HG03521 (cell line): ENCODE data around the gene FBN1.

Experiments
- ATAC-seq: cut with Tn5 transposase; IDR thresholded peaks from one replicate; pipeline ENCODE4 v1.9.1; 2021; ENCODE audit warnings: mild to moderate bottlenecking, moderate library complexity; ENCODE audit not compliant: unreplicated experiment

FBN1 gene

GRCh38 chr15:48645558-48646330 lies at the start of gene FBN1:
TSS of gene FBN1 (minus strand) at chr15:48645709. CDS start at chr15:48644769, 940 bp downstream.
- ATAC-seq: peak; percentile 73

GRCh38 chr15:48693484-48693883 lies 48.0 kb upstream of the FBN1 start:
- ATAC-seq: no peak

- ATAC-seq: no peak
Measured at GRCh38 chr15:48688493-48688892, 43.0 kb upstream of the FBN1 start.

GRCh38 chr15:48683991-48684765 lies 38.7 kb upstream of the FBN1 start:
- ATAC-seq: no peak

- no peak for ATAC-seq
Measured at GRCh38 chr15:48682942-48683651, 37.6 kb upstream of the FBN1 start.

- no peak for ATAC-seq
Measured at GRCh38 chr15:48681353-48681752, 35.8 kb upstream of the FBN1 start.

- no peak for ATAC-seq
Measured at GRCh38 chr15:48680841-48681240, 35.3 kb upstream of the FBN1 start.

- ATAC-seq: no peak
Measured at GRCh38 chr15:48679952-48680351, 34.4 kb upstream of the FBN1 start.

- ATAC-seq: no peak
Measured at GRCh38 chr15:48678851-48679250, 33.3 kb upstream of the FBN1 start.

GRCh38 chr15:48677821-48678220 lies 32.3 kb upstream of the FBN1 start:
- ATAC-seq: no peak

GRCh38 chr15:48675436-48675835 lies 29.9 kb upstream of the FBN1 start:
- ATAC-seq: no peak

GRCh38 chr15:48674876-48675275 lies 29.4 kb upstream of the FBN1 start:
- ATAC-seq: no peak

GRCh38 chr15:48672206-48672605 lies 26.7 kb upstream of the FBN1 start:
- ATAC-seq: no peak

- ATAC-seq: no peak
Measured at GRCh38 chr15:48671103-48672022, 25.9 kb upstream of the FBN1 start.

GRCh38 chr15:48667701-48668100 lies 22.2 kb upstream of the FBN1 start:
- no peak for ATAC-seq

GRCh38 chr15:48664436-48664835 lies 18.9 kb upstream of the FBN1 start:
- no peak for ATAC-seq

- no peak for ATAC-seq
Measured at GRCh38 chr15:48657950-48658591, 12.6 kb upstream of the FBN1 start.

GRCh38 chr15:48654801-48655200 lies 9.3 kb upstream of the FBN1 start:
- ATAC-seq: no peak

GRCh38 chr15:48653913-48654670 lies 8.6 kb upstream of the FBN1 start:
- ATAC-seq: no peak
